Left ventricle myocardium inferior (tissue), 1 donor: ENCODE data around the gene VPS50. TPM values are rescaled to one million over a fixed set of nuclear protein-coding genes. Genes with fewer than 3 reads are reported as not detected.
"Not testable (repeated sequence)": the region's sequence is repeated elsewhere in the genome, so short reads cannot be mapped to it uniquely, and the experiment has no call there.

Experiments used
- DNase-seq: peaks from one replicate; pipeline ENCODE4 v3.0.0-alpha.2; 2020
- H3K27ac ChIP-seq: fragments of 200-600 bp; replicated peaks from 2 replicates; pipeline ENCODE4 v1.8.0; 2021
- H3K27me3 ChIP-seq: fragments of 200-600 bp; 2 replicates; pipeline ENCODE4 v1.8.0; 2021; ENCODE audit warnings: low read depth
- H3K36me3 ChIP-seq: fragments of 200-600 bp; 2 replicates; pipeline ENCODE4 v1.8.0; 2021
- H3K4me1 ChIP-seq: fragments of 200-600 bp; 2 replicates; pipeline ENCODE4 v1.8.0; 2021
- H3K4me3 ChIP-seq: fragments of 200-600 bp; 2 replicates; pipeline ENCODE4 v1.8.0; 2021; ENCODE audit warnings: mild to moderate bottlenecking, moderate library complexity
- H3K9me3 ChIP-seq: fragments of 200-600 bp; replicated peaks from 2 replicates; pipeline ENCODE4 v1.8.0; 2021
- CTCF ChIP-seq: fragments of 200-600 bp; IDR thresholded peaks from 2 replicates; pipeline ENCODE4 v1.8.0; 2021; ENCODE audit warnings: antibody characterized with exemption, mild to moderate bottlenecking, borderline replicate concordance
- intact Hi-C: fragments of 100-400 bp; cut with micrococcal nuclease; formaldehyde crosslinking; loops from one replicate; pipeline ENCODE4 v1.11.0; 2022
- total RNA-seq: library from RNA; stranded (reverse); fragmentation: NEBNext Ultra II Directional; extraction: Animal tissue kit (Norgen Biotek cat#: 25700); gene quantifications from one replicate; pipeline ENCODE4 v1.2.1, GENCODE V29; 2021
- donor health status: DM: no; HTN: yes; CAD: no; lungs with severe emphysema.

Gene VPS50
- total RNA-seq, 1 donor from 2014 or later: 19.5 TPM

GRCh38 chr7:93332172-93332571 is 100.0 kb downstream of the VPS50 start:
- H3K27ac ChIP-seq: no peak overlapping the region
- H3K4me3 ChIP-seq: no peak overlapping the region
- H3K36me3 ChIP-seq: peaks cover 17% of the 10 kb centered on the region
- TF ChIP-seq CTCF: no peak
- no peaks in the 10 kb centered on the region for H3K4me1 ChIP-seq
- intact Hi-C loops: no loop called here
- no peaks in the 10 kb centered on the region for H3K27me3 ChIP-seq
- no peak for DNase-seq
- no peaks in the 10 kb centered on the region for H3K9me3 ChIP-seq

- DNase-seq: no peak
- H3K4me1 ChIP-seq: no peaks in the 10 kb centered on the region
- no peak for TF ChIP-seq CTCF
- H3K27ac ChIP-seq: no peak overlapping the region
- H3K27me3 ChIP-seq: no peaks in the 10 kb centered on the region
- H3K4me3 ChIP-seq: no peak overlapping the region
- intact Hi-C loops: no loop called here
- H3K36me3 ChIP-seq: peaks cover 46% of the 10 kb centered on the region
- no peaks in the 10 kb centered on the region for H3K9me3 ChIP-seq
Measured at GRCh38 chr7:93337052-93337451, 104.9 kb downstream of the VPS50 start.

- H3K36me3 ChIP-seq: peaks cover 39% of the 10 kb centered on the region
- intact Hi-C loops, H3K4me3 ChIP-seq, H3K27ac ChIP-seq, DNase-seq, H3K9me3 ChIP-seq, H3K4me1 ChIP-seq, H3K27me3 ChIP-seq: not testable (repeated sequence)
Measured at GRCh38 chr7:93342178-93342577, 110.0 kb downstream of the VPS50 start.

- Histone ChIP-seq H3K4me1 (no peaks in the 10 kb centered on the region), H3K27ac (no peak overlapping the region), H3K27me3 (no peaks in the 10 kb centered on the region), H3K36me3 (peaks cover 38% of the 10 kb centered on the region), H3K9me3 (no peaks in the 10 kb centered on the region), H3K4me3 (no peak overlapping the region)
- DNase-seq: no peak
- TF ChIP-seq CTCF: no peak
- intact Hi-C loops: no loop called here
Measured at GRCh38 chr7:93350338-93350737, 118.2 kb downstream of the VPS50 start.

- H3K9me3 ChIP-seq: no peaks in the 10 kb centered on the region
- TF ChIP-seq CTCF: no peak
- no peaks in the 10 kb centered on the region for H3K4me1 ChIP-seq
- no peaks in the 10 kb centered on the region for H3K27me3 ChIP-seq
- H3K4me3 ChIP-seq: no peak overlapping the region
- no peak overlapping the region for H3K27ac ChIP-seq
- DNase-seq: no peak
- peaks cover 58% of the 10 kb centered on the region for H3K36me3 ChIP-seq
- intact Hi-C loops: no loop called here
Measured at GRCh38 chr7:93352881-93353280, 120.7 kb downstream of the VPS50 start.

GRCh38 chr7:93354815-93355214 is 122.6 kb downstream of the VPS50 start:
- Histone ChIP-seq H3K9me3 (no peaks in the 10 kb centered on the region), H3K4me1 (no peaks in the 10 kb centered on the region), H3K27ac (no peak overlapping the region), H3K4me3 (no peak overlapping the region), H3K27me3 (no peaks in the 10 kb centered on the region), H3K36me3 (peaks cover 58% of the 10 kb centered on the region)
- TF ChIP-seq CTCF: no peak
- no peak for DNase-seq
- intact Hi-C loops: no loop called here
